NB4 (cell line): ENCODE measurements around the gene SLC25A48.

Experiments used
- CTCF ChIP-seq: IDR thresholded peaks from one replicate; pipeline ENCODE4 v1.5.1; 2012; ENCODE audit warnings: low read depth, low read length
- MYC ChIP-seq: IDR thresholded peaks from 2 replicates; pipeline ENCODE4 v1.6.1; 2011; ENCODE audit warnings: low read depth, low read length

GRCh38 chr5:135885031-135885430 is 50.6 kb downstream of the SLC25A48 start:
- no peak for TF ChIP-seq MYC
- no peak for TF ChIP-seq CTCF
